Astrocyte of the cerebellum (primary cell): ENCODE results near the gene ATP6V0A4.

ENCODE experiments used
- DNase-seq: peaks from one replicate; pipeline ENCODE4 v3.0.0-alpha.2; 2011; ENCODE audit warnings: low read depth
- H3K4me3 ChIP-seq: 2 replicates; pipeline ENCODE4 v1.5.1; 2011; ENCODE audit warnings: mild to moderate bottlenecking, low read depth, low read length, moderate library complexity
- CTCF ChIP-seq: IDR thresholded peaks from 2 replicates; pipeline ENCODE4 v1.5.1; 2012; ENCODE audit warnings: low read length, low read depth, moderate library complexity, mild to moderate bottlenecking; ENCODE audit errors: missing control alignments
- in situ Hi-C: cut with HindIII; loops from 2 replicates; pipeline ENCODE4 v1.10.0; 2017; ENCODE audit warnings: low sequenced_read_pairs

ATP6V0A4 gene

GRCh38 chr7:138776166-138776833 lies 21.7 kb downstream of the ATP6V0A4 start:
- in situ Hi-C loops: no loop called here
- TF ChIP-seq CTCF: no peak
- DNase-seq: no peak
- no peak overlapping the region for H3K4me3 ChIP-seq

- no peak overlapping the region for H3K4me3 ChIP-seq
- DNase-seq: no peak
- no peak for TF ChIP-seq CTCF
- in situ Hi-C loops: no loop called here
Measured at GRCh38 chr7:138773817-138774216, 24.2 kb downstream of the ATP6V0A4 start.

DNA sequence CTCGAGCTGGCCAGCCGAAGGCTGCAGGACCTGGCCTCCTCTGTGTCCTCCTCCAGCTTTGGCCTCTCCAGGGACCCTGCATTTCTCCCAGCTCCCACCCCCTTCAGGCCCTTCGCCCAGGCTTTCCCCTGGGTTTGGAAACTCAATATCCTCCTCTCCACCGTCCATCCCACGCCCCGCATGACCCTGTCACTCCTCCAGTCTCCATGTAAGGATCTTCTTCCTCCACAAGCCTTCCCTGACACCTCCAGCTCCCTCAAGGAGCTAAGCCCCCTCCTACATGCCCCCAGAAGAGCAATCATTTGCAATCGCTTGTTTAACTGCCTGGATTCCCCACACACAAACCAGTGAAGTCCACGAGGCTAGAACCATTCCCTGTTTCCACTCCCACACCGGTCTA lies 24.8 kb downstream of the ATP6V0A4 start:
- TF ChIP-seq CTCF: no peak
- in situ Hi-C loops: no loop called here
- H3K4me3 ChIP-seq: no peak overlapping the region
- no peak for DNase-seq

DNA sequence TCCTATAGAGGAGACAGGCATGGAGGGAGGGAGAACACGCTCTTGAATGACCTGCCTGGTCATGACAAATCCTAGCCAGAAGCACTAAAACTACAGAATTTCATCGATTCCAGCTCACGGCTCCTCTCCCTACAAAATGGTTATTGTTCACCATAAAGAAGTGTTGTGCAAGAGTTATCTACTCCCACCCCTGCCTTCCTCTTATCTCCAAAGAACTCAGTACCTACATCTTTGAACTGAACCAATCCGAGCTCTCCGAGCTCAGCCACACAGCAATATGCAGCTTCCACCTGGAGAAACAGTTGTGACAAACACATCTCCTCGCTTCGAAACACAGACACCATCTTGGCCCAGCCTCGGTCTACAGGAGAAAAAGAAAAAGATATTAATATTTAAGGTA lies 27.1 kb downstream of the ATP6V0A4 start:
- in situ Hi-C loops: no loop called here

DNA sequence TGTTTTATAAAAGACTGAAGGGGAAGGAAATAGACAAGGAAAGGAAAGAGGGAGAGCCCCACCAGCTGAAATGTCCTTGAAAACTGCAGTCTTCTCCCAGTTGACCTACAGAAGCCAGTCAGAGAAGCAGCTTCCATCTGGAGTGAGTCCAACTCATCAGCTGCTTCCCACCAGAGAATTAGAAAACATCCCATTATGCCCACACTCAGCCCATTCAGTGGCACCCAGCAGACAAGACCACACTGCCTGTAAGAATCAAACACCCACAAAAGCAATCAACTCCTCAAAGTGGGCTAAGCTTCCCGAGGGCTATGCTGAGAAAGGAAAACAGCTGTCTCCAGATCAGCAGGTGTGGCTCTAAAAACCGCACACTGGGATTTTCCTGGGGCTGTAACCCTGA lies 29.8 kb downstream of the ATP6V0A4 start:
- no peak for DNase-seq
- TF ChIP-seq CTCF: no peak
- in situ Hi-C loops: no loop called here
- no peak overlapping the region for H3K4me3 ChIP-seq

More for the DNA sequence above, 27.1 kb downstream of the ATP6V0A4 start:
- no peak for TF ChIP-seq CTCF
- no peak overlapping the region for H3K4me3 ChIP-seq
- DNase-seq: no peak

DNA sequence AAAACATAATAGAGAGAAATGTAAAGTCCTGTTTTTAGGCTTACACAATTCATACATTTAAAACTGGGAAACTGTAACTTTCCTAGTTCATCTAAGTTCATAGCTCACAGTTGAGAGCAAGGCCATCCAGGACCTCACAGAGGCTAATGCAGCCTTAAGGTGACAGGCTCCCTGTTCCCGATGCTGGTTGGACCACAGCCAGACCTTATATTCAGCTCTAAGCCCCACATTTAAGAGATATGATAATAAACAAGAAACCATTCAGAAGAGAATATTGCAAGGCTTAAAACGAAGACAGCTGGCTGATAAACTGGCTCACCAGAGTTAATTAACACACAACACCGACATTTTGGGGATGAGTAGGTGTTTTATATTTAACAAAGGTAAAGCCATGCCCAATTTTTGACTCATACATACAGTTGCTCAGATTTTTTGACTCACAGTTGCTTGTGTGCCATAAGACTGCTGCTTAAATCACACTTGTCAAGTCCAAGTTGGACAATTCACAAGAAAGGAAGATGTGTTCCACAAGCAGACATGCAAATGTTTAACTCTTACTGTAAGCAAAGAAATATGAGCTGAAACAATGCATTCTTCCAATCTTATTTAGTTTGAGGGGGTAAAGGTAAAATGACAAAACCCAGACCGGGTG lies 41.3 kb downstream of the ATP6V0A4 start:
- TF ChIP-seq CTCF: no peak
- H3K4me3 ChIP-seq: no peak overlapping the region
- DNase-seq: no peak
- in situ Hi-C loops: no loop called here
